Mesothelial cell of epicardium (in vitro differentiated cells): Measurements from ENCODE around the gene ZSCAN20. TPM values are rescaled to one million over a fixed set of nuclear protein-coding genes. Genes with fewer than 3 reads are reported as not detected.

Experiments
- DNase-seq, 2 experiments: peaks; one replicate each; pipeline ENCODE4 v3.0.0; 2021; ENCODE audit warnings: low spot score in 2 of 2; ENCODE audit not compliant: unreplicated experiment in 2 of 2
- H3K27ac Mint-ChIP-seq: 2 replicates; pipeline ENCODE4 v1.8.0; 2021; ENCODE audit warnings: mixed read lengths
- H3K27me3 Mint-ChIP-seq: 2 replicates; pipeline ENCODE4 v1.8.0; 2021; ENCODE audit warnings: low read depth, mixed read lengths
- H3K36me3 Mint-ChIP-seq: 2 replicates; pipeline ENCODE4 v1.8.0; 2021; ENCODE audit warnings: mixed read lengths
- H3K4me1 Mint-ChIP-seq: 2 replicates; pipeline ENCODE4 v1.8.0; 2021; ENCODE audit warnings: mixed read lengths
- H3K4me3 Mint-ChIP-seq: 2 replicates; pipeline ENCODE4 v1.8.0; 2021; ENCODE audit warnings: mild to moderate bottlenecking, moderate library complexity, mixed read lengths
- H3K9me3 Mint-ChIP-seq: 2 replicates; pipeline ENCODE4 v1.8.0; 2021; ENCODE audit warnings: mixed read lengths
- CTCF ChIP-seq: fragments of 200-600 bp; sonication (generic); IDR thresholded peaks from one replicate; pipeline ENCODE4 v1.5.0; 2021; ENCODE audit warnings: antibody characterized with exemption; ENCODE audit not compliant: unreplicated experiment
- total RNA-seq: library from RNA; stranded (reverse); gene quantifications from 3 replicates; pipeline ENCODE4 v1.2.1, GENCODE V29; 2021

Gene ZSCAN20
- total RNA-seq, 1 donor from 2014 or later = 8.0 TPM

GRCh38 chr1:33524586-33524985 lies 52.1 kb downstream of the ZSCAN20 start:
- H3K9me3 Mint-ChIP-seq = peaks cover 4% of the 10 kb centered on the region
- H3K27ac Mint-ChIP-seq = no peak overlapping the region
- H3K36me3 Mint-ChIP-seq = no peaks in the 10 kb centered on the region
- no peak for TF ChIP-seq CTCF
- peaks cover 2% of the 10 kb centered on the region for H3K4me1 Mint-ChIP-seq
- no peak for DNase-seq
- H3K27me3 Mint-ChIP-seq = peaks cover 53% of the 10 kb centered on the region
- H3K4me3 Mint-ChIP-seq = no peak overlapping the region

GRCh38 chr1:33527934-33528333 lies 55.5 kb downstream of the ZSCAN20 start:
- no peak for DNase-seq
- H3K9me3 Mint-ChIP-seq = peaks cover 10% of the 10 kb centered on the region
- no peak for TF ChIP-seq CTCF
- H3K4me1 Mint-ChIP-seq = no peaks in the 10 kb centered on the region
- H3K27me3 Mint-ChIP-seq = peaks cover 65% of the 10 kb centered on the region
- no peak overlapping the region for H3K27ac Mint-ChIP-seq
- no peaks in the 10 kb centered on the region for H3K36me3 Mint-ChIP-seq
- no peak overlapping the region for H3K4me3 Mint-ChIP-seq

GRCh38 chr1:33529957-33530356 lies 57.5 kb downstream of the ZSCAN20 start:
- no peaks in the 10 kb centered on the region for H3K4me1 Mint-ChIP-seq
- peaks cover 10% of the 10 kb centered on the region for H3K9me3 Mint-ChIP-seq
- no peak for DNase-seq
- H3K4me3 Mint-ChIP-seq = no peak overlapping the region
- no peak for TF ChIP-seq CTCF
- no peaks in the 10 kb centered on the region for H3K36me3 Mint-ChIP-seq
- peaks cover 67% of the 10 kb centered on the region for H3K27me3 Mint-ChIP-seq
- no peak overlapping the region for H3K27ac Mint-ChIP-seq

GRCh38 chr1:33532250-33532649 lies 59.8 kb downstream of the ZSCAN20 start:
- Mint-ChIP-seq H3K27me3 (peaks cover 62% of the 10 kb centered on the region), H3K9me3 (peaks cover 5% of the 10 kb centered on the region), H3K27ac (no peak overlapping the region)

GRCh38 chr1:33532936-33533335 lies 60.5 kb downstream of the ZSCAN20 start:
- Mint-ChIP-seq H3K27ac (no peak overlapping the region), H3K4me3 (no peak overlapping the region), H3K9me3 (peaks cover 5% of the 10 kb centered on the region), H3K27me3 (peaks cover 62% of the 10 kb centered on the region), H3K4me1 (no peaks in the 10 kb centered on the region), H3K36me3 (no peaks in the 10 kb centered on the region)
- DNase-seq = no peak
- no peak for TF ChIP-seq CTCF

More at GRCh38 chr1:33532250-33532649, 59.8 kb downstream of the ZSCAN20 start:
- TF ChIP-seq CTCF = no peak
- Mint-ChIP-seq H3K4me3 (no peak overlapping the region), H3K4me1 (no peaks in the 10 kb centered on the region), H3K36me3 (no peaks in the 10 kb centered on the region)
- no peak for DNase-seq

- no peaks in the 10 kb centered on the region for H3K36me3 Mint-ChIP-seq
- DNase-seq = no peak
- H3K27me3 Mint-ChIP-seq = peaks cover 48% of the 10 kb centered on the region
- H3K4me3 Mint-ChIP-seq = no peak overlapping the region
- H3K4me1 Mint-ChIP-seq = no peaks in the 10 kb centered on the region
- peaks cover 5% of the 10 kb centered on the region for H3K9me3 Mint-ChIP-seq
- no peak for TF ChIP-seq CTCF
- no peak overlapping the region for H3K27ac Mint-ChIP-seq
These were observed 62.9 kb downstream of the ZSCAN20 start for GRCh38 chr1:33535334-33535733.
